Astrocyte (in vitro differentiated cells and primary cell): Measurements from ENCODE around the gene EEF2K. TPM values are rescaled to one million over a fixed set of nuclear protein-coding genes. Genes with fewer than 3 reads are reported as not detected.

Source experiments
- DNase-seq: peaks from one replicate; pipeline ENCODE4 v3.0.0-alpha.2; 2010; ENCODE audit warnings: low read depth
- FAIRE-seq: peaks from 2 replicates; lab custom pipeline; 2011; peaks lifted over from hg19 to GRCh38; lab: Jason Lieb, UNC
- H2AFZ ChIP-seq: 2 replicates; pipeline ENCODE4 v1.6.0; 2012; ENCODE audit warnings: low read depth, low read length, inconsistent platforms
- H3K27ac ChIP-seq: 2 replicates; pipeline ENCODE4 v1.5.1; 2011; ENCODE audit warnings: low read depth, low read length, inconsistent platforms
- H3K27me3 ChIP-seq: 2 replicates; pipeline ENCODE4 v1.6.0; 2011; ENCODE audit warnings: low read length, inconsistent platforms; ENCODE audit not compliant: insufficient read depth
- H3K36me3 ChIP-seq: 2 replicates; pipeline ENCODE4 v1.5.1; 2011; ENCODE audit warnings: low read length, inconsistent platforms; ENCODE audit not compliant: insufficient read depth
- H3K4me1 ChIP-seq: 2 replicates; pipeline ENCODE4 v1.5.1; 2011; ENCODE audit warnings: low read length, inconsistent platforms; ENCODE audit not compliant: insufficient read depth
- H3K4me2 ChIP-seq: 2 replicates; pipeline ENCODE4 v1.6.0; 2012; ENCODE audit warnings: low read length, inconsistent platforms
- H3K4me3 ChIP-seq: 2 replicates; pipeline ENCODE4 v1.5.1; 2011; ENCODE audit warnings: low read depth, mild to moderate bottlenecking, low read length, inconsistent platforms; ENCODE audit not compliant: insufficient read depth
- H3K79me2 ChIP-seq: 2 replicates; pipeline ENCODE4 v1.6.0; 2012; ENCODE audit warnings: mild to moderate bottlenecking, low read length, inconsistent platforms; ENCODE audit not compliant: insufficient read depth
- H3K9ac ChIP-seq: 2 replicates; pipeline ENCODE4 v1.6.0; 2012; ENCODE audit warnings: mild to moderate bottlenecking, low read length, inconsistent platforms
- H3K9me3 ChIP-seq: 2 replicates; pipeline ENCODE4 v1.5.1; 2012; ENCODE audit warnings: low read depth, mild to moderate bottlenecking, low read length, inconsistent platforms; ENCODE audit not compliant: insufficient read depth
- H4K20me1 ChIP-seq: 2 replicates; pipeline ENCODE4 v1.6.0; 2012; ENCODE audit warnings: low read length, inconsistent platforms; ENCODE audit not compliant: insufficient read depth
- H3K27ac Mint-ChIP-seq: one replicate; pipeline ENCODE4 v1.8.0; 2021; ENCODE audit warnings: mild to moderate bottlenecking, mixed read lengths; ENCODE audit not compliant: unreplicated experiment
- H3K27me3 Mint-ChIP-seq: one replicate; pipeline ENCODE4 v1.8.0; 2021; ENCODE audit warnings: low read depth, mixed read lengths; ENCODE audit not compliant: unreplicated experiment
- H3K36me3 Mint-ChIP-seq: one replicate; pipeline ENCODE4 v1.8.0; 2021; ENCODE audit warnings: low read depth, mixed read lengths; ENCODE audit not compliant: unreplicated experiment
- H3K4me1 Mint-ChIP-seq: one replicate; pipeline ENCODE4 v1.8.0; 2021; ENCODE audit warnings: low read depth, mixed read lengths; ENCODE audit not compliant: unreplicated experiment
- H3K4me3 Mint-ChIP-seq: one replicate; pipeline ENCODE4 v1.8.0; 2021; ENCODE audit warnings: mild to moderate bottlenecking, moderate library complexity, mixed read lengths; ENCODE audit not compliant: unreplicated experiment
- H3K9me3 Mint-ChIP-seq: one replicate; pipeline ENCODE4 v1.8.0; 2021; ENCODE audit warnings: mild to moderate bottlenecking, mixed read lengths; ENCODE audit not compliant: unreplicated experiment
- CTCF ChIP-seq: IDR thresholded peaks from 2 replicates; pipeline ENCODE4 v1.5.1; 2011; ENCODE audit warnings: low read depth, mild to moderate bottlenecking, inconsistent platforms, low read length, moderate library complexity; ENCODE audit not compliant: insufficient read depth
- EZH2 ChIP-seq: IDR thresholded peaks from 2 replicates; pipeline ENCODE4 v1.6.1; 2012; ENCODE audit warnings: mild to moderate bottlenecking, low read length, inconsistent platforms; ENCODE audit not compliant: insufficient read depth
- total RNA-seq: library from RNA; stranded (reverse); gene quantifications from 2 replicates; pipeline ENCODE4 v1.2.1, GENCODE V29; 2021

Gene EEF2K
- total RNA-seq, 1 donor from 2014 or later, result 20.9 TPM

- H3K9ac ChIP-seq, result no peak overlapping the region
- no peak for TF ChIP-seq EZH2
- peak; percentile 94 for TF ChIP-seq CTCF
- Mint-ChIP-seq H3K27ac (no peak overlapping the region), H3K36me3 (no peaks in the 10 kb centered on the region), H3K27me3 (peaks cover 3% of the 10 kb centered on the region), H3K4me1 (peaks cover 7% of the 10 kb centered on the region), H3K9me3 (no peaks in the 10 kb centered on the region), H3K4me3 (peak overlapping the region; percentile 90)
- H4K20me1 ChIP-seq, result no peaks in the 10 kb centered on the region
- no peaks in the 10 kb centered on the region for H3K9me3 ChIP-seq
- H3K4me3 ChIP-seq, result no peak overlapping the region
- no peak overlapping the region for H2AFZ ChIP-seq
- no peaks in the 10 kb centered on the region for H3K36me3 ChIP-seq
- H3K27ac ChIP-seq, result no peak overlapping the region
- FAIRE-seq (no peak), DNase-seq (peak; percentile 82)
- H3K4me1 ChIP-seq, result peaks cover 25% of the 10 kb centered on the region
- H3K4me2 ChIP-seq, result peak overlapping the region; percentile 94
- H3K79me2 ChIP-seq, result no peaks in the 10 kb centered on the region
- H3K27me3 ChIP-seq, result no peaks in the 10 kb centered on the region
Observed at GRCh38 chr16:22188595-22189442, 17.3 kb upstream of the EEF2K start.

- H3K36me3 ChIP-seq, result no peaks in the 10 kb centered on the region
- no peaks in the 10 kb centered on the region for H3K79me2 ChIP-seq
- FAIRE-seq (no peak), DNase-seq (no peak)
- H3K27ac ChIP-seq, result no peak overlapping the region
- Mint-ChIP-seq H3K4me1 (peaks cover 7% of the 10 kb centered on the region), H3K36me3 (no peaks in the 10 kb centered on the region), H3K9me3 (no peaks in the 10 kb centered on the region), H3K27me3 (peaks cover 3% of the 10 kb centered on the region), H3K4me3 (peak overlapping the region; percentile 90), H3K27ac (peak overlapping the region; percentile 1)
- no peaks in the 10 kb centered on the region for H4K20me1 ChIP-seq
- TF ChIP-seq EZH2, result no peak
- TF ChIP-seq CTCF, result no peak
- H3K4me2 ChIP-seq, result peak overlapping the region; percentile 94
- H2AFZ ChIP-seq, result peak overlapping the region; percentile 98
- peaks cover 25% of the 10 kb centered on the region for H3K4me1 ChIP-seq
- H3K9me3 ChIP-seq, result no peaks in the 10 kb centered on the region
- peak overlapping the region; percentile 45 for H3K9ac ChIP-seq
- peak overlapping the region; percentile 62 for H3K4me3 ChIP-seq
- H3K27me3 ChIP-seq, result no peaks in the 10 kb centered on the region
Observed at GRCh38 chr16:22189473-22190080, 16.5 kb upstream of the EEF2K start.
